GM18907 (cell line): Measurements from ENCODE around the gene LRRC51.
A peak's percentile ranks its signal among the peaks of the same experiment; 100 is the strongest.

ENCODE experiments used
- ATAC-seq: cut with Tn5 transposase; IDR thresholded peaks from one replicate; pipeline ENCODE4 v1.9.1; 2021; ENCODE audit warnings: mild to moderate bottlenecking, moderate library complexity; ENCODE audit not compliant: unreplicated experiment

Gene LRRC51

DNA sequence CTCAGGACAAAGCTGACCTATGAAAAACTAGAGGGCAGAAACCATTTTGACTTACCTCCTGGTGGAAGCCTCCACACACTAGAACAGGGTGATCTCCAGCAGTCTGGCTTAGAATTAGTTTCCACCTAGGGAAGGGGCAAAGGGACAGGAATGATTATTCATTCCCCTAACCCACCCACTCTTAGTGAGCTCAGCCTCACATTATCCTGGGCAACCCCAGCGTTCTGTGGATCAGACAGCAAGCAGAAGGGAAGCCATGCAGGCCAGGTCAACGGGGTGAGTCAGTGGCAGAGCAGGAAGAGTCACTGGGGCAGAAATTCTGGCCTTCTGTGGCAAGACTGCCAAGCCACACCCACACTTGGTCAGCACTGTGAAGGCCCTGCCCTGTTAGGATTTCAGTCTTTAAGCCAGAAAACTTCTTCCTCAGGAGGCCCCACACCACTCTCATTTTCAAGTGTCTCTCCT lies 10.8 kb upstream of the LRRC51 start:
- ATAC-seq: no peak

DNA sequence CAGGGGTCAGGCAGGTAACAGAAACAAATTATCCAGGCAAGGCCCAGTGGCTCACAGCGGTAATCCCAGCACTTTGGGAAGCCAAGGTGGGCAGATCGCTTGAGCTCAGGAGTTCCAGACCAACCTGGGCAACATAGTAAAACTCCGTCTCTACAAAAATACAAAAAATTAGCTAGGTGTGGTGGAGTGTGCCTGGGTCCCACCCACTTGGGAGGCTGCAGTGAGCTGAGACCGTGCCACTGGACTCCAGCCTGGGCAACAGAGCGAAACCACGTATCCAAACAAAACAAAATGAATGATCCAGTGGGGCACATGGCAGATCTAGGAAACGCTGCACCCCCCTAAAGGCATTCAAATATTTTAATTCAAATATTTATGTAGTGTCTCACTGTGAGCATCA lies 10.2 kb upstream of the LRRC51 start:
- no peak for ATAC-seq

DNA sequence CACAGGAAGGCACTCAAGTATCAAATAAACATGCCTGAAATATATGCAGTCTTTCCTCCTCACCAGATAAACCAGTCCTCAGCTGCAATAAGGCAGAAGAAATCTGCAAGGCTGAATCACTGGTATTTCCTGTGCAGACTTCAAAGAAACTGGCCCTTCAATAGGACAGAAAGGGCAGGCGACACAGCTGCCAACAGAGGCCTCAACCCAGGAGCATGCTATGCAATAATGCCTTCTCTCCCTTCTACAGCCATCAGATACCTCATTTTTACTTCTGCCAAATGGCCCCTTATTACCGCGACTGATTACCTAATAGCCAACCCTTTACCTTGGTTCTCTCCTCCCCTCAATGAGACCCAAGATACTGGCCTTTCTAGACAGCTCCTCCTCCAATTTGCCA lies 8.3 kb upstream of the LRRC51 start:
- no peak for ATAC-seq

DNA sequence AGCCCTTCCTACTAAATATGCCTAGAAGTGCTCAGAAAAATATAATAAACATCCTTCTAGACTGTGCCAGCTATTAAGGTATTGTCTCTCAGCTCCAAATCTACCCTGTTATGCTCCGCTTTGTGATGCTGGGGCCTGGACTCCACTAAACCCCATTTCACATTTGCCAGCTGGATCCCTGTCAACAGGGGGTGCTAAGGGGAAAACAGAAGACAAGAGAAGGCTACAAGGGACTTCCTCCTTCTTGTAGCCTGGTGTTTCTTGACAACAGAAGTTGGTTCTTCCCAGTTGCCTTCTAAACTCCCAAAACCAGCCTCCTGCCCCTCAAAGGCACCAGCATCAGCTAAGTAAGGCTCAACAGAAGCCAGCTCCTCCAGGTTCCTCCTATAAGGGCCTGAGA lies 5.5 kb upstream of the LRRC51 start:
- ATAC-seq: no peak

DNA sequence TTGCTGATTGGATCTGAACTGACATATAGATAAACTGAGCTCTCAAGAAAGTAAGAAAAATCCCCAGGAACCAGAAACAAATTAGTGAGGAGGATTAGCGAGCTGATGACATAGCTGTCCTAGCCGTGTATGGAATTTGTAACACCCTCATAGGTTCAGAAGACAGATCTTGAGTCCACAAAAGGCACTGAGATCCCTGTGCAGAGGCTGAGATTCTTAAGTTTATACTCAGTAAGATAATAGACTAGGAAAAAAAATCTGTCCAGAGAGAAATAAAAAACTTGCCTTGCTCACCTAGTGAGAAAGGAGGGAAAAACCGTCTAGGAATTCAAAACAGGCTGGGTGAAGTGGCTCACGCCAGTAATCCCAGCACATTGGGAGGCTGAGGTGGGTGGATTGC lies 4.9 kb upstream of the LRRC51 start:
- ATAC-seq: no peak

DNA sequence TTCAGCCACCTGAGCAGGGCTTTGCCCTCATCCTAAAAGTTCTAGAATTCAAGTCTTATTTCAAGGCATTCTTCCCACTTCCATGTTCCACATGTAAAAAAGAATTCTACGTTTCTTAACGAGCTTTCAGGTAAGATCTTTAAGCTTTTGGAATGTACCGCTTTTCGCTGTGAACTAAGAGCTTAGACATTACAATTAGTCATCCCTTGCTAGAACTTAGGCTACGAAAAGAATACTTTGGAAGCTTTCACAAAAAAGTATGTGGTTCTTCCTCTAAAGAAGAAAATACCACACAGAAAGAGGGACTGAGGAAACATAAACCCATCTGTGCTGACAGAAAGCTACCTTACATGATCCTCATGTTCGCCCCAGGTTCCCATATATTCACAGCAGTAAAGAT lies 2.2 kb upstream of the LRRC51 start:
- no peak for ATAC-seq

DNA sequence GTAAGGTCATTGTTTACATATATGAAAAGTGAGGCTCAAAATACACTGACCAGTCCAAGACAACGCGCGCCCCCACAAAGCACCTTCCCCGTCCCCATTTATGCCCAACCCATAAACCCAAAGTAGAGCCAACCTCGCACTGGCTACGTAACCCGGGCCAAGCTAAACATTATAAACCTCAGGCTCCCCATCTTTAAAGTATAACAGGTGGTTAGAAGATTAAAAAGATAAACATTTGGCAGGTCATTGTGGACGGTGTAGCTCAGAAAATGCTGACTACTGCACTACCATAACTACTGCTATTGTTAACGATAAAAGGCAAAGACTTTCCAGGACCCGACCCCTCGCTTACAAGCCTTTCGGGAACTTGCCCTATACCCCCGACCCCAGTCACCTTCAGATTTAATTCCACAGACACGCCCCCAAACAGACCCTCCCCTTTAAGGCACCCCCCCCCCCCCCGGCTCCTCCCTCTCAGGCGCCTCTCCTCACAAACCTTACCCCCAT lies 778 bp upstream of the LRRC51 start:
- ATAC-seq: peak; percentile 1

DNA sequence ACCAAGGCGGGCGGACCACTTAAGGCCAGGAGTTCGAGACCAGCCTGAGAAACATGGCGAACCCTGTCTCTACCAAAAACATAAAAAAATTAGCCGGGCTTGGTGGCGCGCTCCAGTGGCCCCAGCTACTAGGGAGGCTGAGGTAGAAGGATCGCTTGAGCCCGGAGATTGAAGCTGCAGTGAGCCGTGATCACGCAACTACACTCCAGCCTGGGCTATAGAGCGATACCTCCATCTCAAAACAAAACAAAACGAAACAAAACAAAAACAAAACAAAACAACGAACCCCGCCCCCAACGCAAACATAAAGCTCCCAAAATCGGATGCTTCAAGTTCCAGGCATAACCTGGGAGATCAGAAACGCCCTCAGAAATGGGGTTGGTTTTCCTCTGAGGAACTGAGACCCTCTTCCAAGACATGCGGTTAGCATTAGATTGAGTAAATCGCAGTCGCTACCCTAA lies 564 bp downstream of the LRRC51 start:
- ATAC-seq: no peak

DNA sequence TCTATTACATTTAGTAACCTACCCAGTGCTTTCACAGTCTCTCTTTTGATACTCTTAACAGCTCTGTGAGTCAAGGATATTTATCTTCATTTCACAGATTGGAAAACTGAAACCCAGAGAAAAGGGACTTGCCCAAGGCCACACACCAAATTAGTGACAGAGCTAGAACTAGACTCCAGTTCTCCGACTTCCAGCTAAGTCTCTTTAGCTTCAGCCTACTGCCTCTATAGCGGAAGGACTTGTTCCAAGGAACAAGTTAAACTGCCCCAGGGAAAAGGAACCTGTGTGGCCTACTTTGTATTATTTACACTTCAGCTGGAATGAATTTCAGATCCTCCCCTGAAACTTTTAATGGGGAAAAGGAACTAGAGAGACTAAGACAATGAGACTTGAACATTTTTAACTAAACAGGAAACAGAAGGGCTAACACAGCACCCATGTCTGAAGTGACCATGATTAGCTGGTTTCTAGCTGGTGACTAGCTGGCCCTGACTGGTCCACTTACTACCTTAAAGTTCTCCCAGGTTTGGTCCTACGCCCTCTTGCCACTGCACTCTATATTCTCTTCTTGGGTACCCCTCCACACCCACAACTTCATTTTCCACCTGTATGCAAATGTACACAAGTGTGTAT lies 1.3 kb downstream of the LRRC51 start:
- no peak for ATAC-seq

DNA sequence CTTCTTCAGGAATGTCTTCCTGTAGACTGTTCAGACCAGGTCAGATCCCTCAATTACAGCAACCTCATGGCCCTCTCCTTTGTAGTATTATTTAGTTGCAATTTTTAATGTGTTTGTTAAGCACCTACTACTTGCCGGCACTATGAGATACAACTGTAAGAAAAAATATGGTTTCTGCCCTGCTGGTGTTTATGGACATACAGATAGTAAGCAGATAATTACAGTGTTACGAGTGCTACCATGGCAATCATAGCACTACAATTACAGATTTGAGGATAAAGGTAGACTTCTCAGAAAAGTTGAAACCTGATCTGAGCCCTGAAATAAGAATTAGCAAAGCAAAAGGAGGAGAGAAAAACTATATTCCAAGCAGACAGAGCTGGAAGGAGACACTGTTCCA lies 2.8 kb downstream of the LRRC51 start:
- ATAC-seq: no peak

DNA sequence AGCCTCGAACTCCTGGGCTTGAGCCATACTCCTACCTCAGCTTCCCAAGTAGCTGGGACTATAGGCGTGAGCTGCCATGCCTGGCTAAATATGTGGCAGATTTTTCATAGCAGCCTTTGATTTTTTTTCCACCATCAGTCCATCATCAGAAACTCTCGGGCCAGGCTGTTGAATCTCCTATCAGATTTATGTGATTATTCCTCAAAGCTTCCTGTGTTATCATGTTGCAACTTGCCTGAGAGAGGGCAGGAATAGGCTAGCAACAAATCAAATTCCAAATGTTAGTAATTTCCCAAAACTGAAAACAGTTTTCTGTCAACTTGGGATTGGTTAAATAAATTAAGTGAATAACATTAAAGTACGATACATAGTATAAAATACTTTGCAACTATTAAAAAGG lies 3.4 kb downstream of the LRRC51 start:
- no peak for ATAC-seq

DNA sequence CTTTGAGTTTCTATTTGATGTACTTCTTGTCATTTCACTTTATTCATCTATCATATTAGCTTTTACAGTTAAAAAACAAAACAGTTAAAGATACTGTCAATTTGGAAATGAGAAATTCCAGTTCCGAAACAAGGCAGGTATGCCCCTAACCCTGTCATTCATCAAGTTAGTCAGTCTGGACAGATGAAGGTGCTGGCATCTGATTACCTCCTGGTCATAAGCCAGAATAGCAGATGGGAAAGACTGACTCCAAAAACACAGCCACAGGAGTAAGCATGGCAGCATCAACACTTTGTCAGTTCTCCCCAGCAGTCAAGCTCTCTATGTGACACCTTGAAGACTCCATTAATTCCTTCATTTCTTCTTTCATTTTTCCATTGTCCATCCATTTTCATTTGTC lies 4.3 kb downstream of the LRRC51 start:
- no peak for ATAC-seq

DNA sequence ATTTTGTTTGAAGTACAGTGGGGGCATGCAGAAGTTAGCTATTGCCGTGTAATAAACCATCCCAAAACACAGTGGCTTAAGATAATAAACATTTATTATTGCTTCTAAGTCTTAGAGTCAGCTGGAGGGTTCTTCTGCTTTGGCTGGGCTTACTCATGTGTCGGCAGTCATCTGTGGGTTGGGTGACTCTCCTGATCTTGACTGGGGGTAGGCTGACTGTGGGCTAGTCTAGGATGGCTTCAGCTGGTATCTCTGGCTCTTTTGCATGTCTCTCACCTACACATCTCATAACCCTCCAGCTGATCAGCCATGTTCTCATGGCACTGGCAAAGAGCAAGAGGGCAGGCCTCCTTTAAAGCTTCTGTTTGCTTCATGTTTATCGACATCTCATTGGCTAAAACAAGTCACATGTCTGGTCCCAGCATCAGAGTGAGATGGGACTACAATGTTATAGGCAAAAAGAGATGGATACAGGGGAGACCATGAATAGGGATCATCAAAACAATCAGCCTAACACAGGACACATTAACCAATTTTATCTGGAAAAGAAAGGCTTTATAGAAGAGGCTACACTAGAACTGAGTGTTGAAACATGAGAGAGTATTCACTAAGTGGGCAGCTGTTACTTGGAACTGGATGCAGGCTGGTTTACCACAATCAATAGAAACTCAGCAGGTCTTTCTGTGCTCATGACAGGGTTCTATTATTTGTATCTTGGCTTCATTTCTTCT lies 5.1 kb downstream of the LRRC51 start:
- no peak for ATAC-seq

DNA sequence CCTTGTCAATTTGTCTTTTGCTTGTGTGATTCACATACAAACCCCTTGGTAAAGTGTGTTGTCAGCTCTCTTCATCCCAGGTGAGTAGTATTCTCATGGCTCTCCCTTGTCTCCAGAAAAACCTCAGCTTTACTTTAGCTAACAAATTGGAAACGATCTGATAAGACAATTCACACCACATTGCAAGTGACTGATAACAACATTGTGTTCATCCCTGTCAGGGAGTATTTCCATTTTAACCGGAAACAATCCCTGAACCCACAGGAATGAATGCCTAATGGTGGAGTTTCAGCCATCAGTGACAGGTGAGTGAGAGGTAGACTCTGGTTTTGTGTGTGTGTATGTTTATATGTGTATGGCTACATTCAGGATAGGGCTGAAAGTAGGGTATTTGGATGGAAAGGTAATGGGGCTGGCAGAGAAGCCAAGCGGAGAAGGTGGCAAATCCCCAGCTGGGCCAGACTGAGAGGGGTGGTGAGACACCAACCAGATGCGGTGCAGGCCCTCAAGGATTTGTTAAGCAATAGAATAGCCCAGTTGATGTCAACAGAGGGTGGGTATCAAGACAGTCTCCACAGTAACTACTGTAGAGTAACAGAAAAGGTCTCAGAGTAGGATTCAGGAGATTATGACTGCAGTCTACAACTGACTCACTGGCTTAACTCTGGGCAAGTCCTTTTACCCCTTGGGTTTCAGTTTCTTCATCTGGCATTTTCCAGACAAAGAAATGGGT lies 7.6 kb downstream of the LRRC51 start:
- no peak for ATAC-seq

DNA sequence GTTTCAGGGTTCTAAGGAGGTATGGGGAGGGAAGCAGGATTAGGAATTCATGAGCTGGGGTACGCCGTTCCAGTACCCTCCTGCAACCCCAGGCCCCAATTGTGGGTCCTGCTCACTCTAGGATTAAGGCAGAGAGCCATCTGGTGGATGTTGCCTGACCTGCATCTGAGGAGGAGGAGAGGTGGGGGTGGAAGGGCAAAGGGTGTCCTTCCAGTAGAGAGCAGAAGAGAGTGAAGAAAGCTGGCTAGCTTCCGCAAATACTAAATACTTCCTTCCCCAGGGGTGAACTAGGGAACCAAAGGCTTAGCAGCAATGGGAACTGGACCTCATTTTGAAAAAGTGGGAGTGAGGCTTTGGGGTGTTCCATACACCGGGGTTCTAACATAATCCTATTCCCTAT lies 10.6 kb downstream of the LRRC51 start:
- ATAC-seq: peak; percentile 56

DNA sequence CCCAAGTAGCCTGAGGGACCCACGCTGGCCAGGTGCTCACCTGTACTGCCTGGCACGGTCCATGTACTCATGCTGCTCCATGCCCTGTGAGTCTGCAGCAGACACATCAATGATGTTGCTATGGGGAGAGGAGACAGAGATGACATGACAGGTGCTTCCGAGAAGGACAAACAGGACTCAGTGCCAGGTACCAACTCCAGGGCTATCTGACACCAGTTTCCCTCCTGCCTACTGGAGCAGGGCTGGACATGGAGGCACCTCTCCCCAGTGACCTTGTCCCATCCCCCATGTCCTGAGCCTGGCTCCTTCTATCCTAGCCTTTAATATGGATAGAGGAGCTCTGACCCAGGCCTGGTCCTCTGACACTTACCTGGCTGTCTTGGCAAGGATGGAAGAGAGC lies 18.1 kb downstream of the LRRC51 start:
- no peak for ATAC-seq

DNA sequence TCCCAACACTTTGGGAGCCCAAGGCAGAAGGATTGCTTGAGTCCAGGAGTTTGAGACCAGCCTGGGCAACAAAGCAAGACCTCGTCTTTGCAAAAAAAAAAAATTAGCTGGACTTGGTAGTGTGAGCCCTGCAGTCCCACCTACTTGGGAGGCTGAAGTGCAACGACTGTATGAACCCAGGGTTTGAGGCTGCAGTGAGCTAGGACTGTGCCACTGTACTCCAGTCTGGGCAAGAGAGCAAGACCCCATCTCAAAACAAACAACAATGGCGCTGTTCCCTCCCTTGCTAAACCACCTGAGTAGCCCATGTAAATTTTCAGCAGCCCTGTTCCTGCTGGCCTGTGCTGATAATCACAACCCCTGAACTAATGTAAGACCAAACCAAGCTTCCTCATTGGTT lies 19.4 kb downstream of the LRRC51 start:
- no peak for ATAC-seq

DNA sequence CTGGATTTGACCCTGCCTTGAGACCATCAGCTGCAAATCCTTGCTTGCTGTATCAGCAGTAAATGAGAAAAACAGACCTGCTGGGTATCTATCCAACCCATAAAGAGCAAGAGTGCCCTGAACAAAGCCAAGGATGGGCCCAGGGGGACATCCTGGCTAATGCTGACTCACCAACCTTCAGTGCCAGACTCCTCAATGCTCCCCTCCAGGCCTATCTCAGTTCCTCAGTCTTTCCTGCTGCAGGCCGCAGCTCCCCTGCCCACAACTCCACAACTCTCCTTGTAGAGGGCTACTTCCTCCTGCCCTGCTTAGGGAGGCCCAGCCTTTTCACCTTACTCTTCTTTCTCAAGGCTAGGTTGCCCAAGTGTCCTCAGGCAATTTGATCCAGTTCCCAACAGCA lies 19.8 kb downstream of the LRRC51 start:
- ATAC-seq: no peak

DNA sequence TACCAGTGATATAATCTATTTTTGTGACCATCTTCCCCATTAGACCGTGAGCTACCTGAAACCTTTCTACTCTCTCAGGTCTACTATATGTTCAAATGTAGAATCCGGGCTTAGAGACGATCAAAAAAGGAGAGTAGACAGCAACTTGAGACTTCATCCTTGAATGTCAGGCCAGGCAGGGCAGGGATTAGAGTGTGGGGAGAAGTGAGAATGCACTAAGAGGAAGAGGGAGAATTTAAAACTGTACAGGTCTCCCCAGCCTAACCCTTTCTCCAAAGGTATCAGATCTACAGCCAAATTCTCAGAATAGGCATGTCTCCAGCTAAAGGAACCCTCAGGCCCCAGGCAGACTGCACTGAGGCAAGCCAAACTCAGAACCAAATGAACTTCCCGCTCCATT lies 21.5 kb downstream of the LRRC51 start:
- ATAC-seq: no peak

DNA sequence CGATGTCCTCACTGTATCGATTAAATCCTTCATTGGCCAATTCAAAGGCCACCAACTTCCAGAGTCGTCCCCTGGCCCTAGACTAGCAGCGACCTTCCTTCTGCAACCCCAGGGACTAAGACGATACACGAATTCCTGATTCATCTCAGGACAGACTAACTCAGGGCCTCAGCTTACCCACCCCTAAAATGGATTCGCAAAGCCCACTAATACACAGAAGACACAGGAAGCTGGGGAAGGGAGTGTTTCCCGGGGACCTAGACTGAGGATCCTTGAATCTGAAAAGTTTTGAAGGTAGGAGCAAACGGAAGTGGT lies 21.9 kb downstream of the LRRC51 start:
- no peak for ATAC-seq

DNA sequence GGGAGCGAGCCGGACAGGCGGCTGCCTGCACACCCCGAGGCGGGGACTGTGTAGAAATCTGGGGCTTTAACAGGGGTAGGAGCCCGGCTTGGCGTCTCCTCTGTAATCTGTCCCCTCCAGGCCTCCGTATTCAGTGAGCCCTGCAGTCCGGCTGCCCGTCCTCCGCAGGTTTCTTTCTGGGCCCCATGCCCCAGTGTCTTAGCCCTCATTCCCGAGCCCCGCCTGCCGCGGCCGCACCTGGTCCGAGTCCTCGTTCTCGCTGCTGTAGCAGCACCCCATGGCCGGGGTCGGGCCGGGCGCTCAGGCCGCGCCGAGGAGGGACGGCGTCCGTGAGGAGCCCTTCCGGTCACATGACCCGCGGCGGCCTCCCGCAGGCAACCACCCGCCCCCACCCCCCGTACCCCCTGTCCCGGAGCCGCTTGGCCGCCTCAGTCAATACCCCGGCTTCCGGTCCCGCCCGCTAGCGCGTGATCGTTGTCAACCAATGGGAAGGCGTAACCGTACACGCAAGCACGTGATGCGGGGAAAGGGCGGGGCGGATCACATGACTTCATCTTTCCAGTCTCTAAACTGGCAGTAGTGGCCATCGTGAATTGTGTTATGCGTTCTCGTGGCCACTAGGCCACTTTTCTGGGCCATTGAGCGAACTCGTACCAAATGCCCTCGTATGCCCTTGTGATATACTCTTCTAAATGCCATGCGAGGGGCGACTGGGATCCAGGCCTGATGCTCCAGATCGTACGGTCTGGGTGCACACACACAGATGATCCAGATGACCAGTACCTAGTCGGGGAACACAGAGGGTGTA lies 22.5 kb downstream of the LRRC51 start, which contains the start of gene LAMTOR1:
TSS of gene LAMTOR1 (minus strand) at position 352 of the 808 bp plus-strand sequence. CDS start at position 279, 73 bp downstream.
- peak; percentile 79 for ATAC-seq
